Neural progenitor cell (in vitro differentiated cells): Measurements from ENCODE around the gene ZNF536. TPM values are rescaled to one million over a fixed set of nuclear protein-coding genes. Genes with fewer than 3 reads are reported as not detected.

Experiments
- DNase-seq: peaks from one replicate; pipeline ENCODE4 v3.0.0-alpha.2; 2016; ENCODE audit warnings: low spot score
- H2AFZ ChIP-seq: fragments of 200-600 bp; sonication (generic); replicated peaks from 2 replicates; pipeline ENCODE4 v1.6.1; 2016; ENCODE audit warnings: antibody characterized with exemption
- H3F3A ChIP-seq: fragments of 200-600 bp; sonication (generic); 2 replicates; pipeline ENCODE4 v1.6.1; 2016; ENCODE audit warnings: antibody characterized with exemption, low read depth
- H3K27ac ChIP-seq: fragments of 200-600 bp; sonication (generic); 2 replicates; pipeline ENCODE4 v1.5.1; 2016; ENCODE audit warnings: mild to moderate bottlenecking
- H3K27me3 ChIP-seq: fragments of 200-600 bp; sonication (generic); 2 replicates; pipeline ENCODE4 v1.6.1; 2016; ENCODE audit warnings: mild to moderate bottlenecking, moderate library complexity
- H3K36me3 ChIP-seq: fragments of 200-600 bp; sonication (generic); 2 replicates; pipeline ENCODE4 v1.5.1; 2016
- H3K4me1 ChIP-seq: fragments of 200-600 bp; sonication (generic); 2 replicates; pipeline ENCODE4 v1.6.1; 2016; ENCODE audit warnings: mixed run types
- H3K4me2 ChIP-seq: fragments of 200-600 bp; sonication (generic); 2 replicates; pipeline ENCODE4 v1.6.1; 2016
- H3K4me3 ChIP-seq: fragments of 200-600 bp; sonication (generic); 2 replicates; pipeline ENCODE4 v1.5.1; 2016
- H3K79me2 ChIP-seq: fragments of 200-600 bp; sonication (generic); 2 replicates; pipeline ENCODE4 v1.6.1; 2016; ENCODE audit warnings: low read depth
- H3K9ac ChIP-seq: fragments of 200-600 bp; sonication (generic); 2 replicates; pipeline ENCODE4 v1.6.1; 2016
- H3K9me3 ChIP-seq: fragments of 200-600 bp; sonication (generic); 2 replicates; pipeline ENCODE4 v1.5.1; 2016; ENCODE audit warnings: low read depth
- H4K20me1 ChIP-seq: fragments of 200-600 bp; sonication (generic); 2 replicates; pipeline ENCODE4 v1.6.1; 2016; ENCODE audit warnings: low read depth
- H3K27ac Mint-ChIP-seq: 3 replicates; pipeline ENCODE4 v1.8.0; 2021; ENCODE audit warnings: mixed read lengths
- H3K27me3 Mint-ChIP-seq: 2 replicates; pipeline ENCODE4 v1.8.0; 2022; ENCODE audit warnings: low read depth, mild to moderate bottlenecking, inconsistent platforms, moderate library complexity, mixed read lengths; ENCODE audit not compliant: insufficient read depth
- H3K36me3 Mint-ChIP-seq: 3 replicates; pipeline ENCODE4 v1.8.0; 2021; ENCODE audit warnings: mixed read lengths
- H3K4me1 Mint-ChIP-seq: 3 replicates; pipeline ENCODE4 v1.8.0; 2021; ENCODE audit warnings: mixed read lengths
- H3K4me3 Mint-ChIP-seq: 3 replicates; pipeline ENCODE4 v1.8.0; 2021; ENCODE audit warnings: mild to moderate bottlenecking, moderate library complexity, mixed read lengths
- H3K9me3 Mint-ChIP-seq: 3 replicates; pipeline ENCODE4 v1.8.0; 2020; ENCODE audit warnings: mixed read lengths
- CTCF ChIP-seq: fragments of 200-600 bp; sonication (generic); IDR thresholded peaks from 2 replicates; pipeline ENCODE4 v1.5.1; 2017; ENCODE audit warnings: antibody characterized with exemption, mild to moderate bottlenecking
- EZH2 ChIP-seq: fragments of 200-600 bp; sonication (generic); IDR thresholded peaks from 2 replicates; pipeline ENCODE4 v1.6.1; 2017; ENCODE audit warnings: antibody characterized with exemption, mild to moderate bottlenecking, moderate library complexity
- EZH2phosphoT487 ChIP-seq: fragments of 200-600 bp; sonication (generic); IDR thresholded peaks from 2 replicates; pipeline ENCODE4 v1.6.1; 2017; ENCODE audit warnings: antibody characterized with exemption
- total RNA-seq: library from RNA; depleted of rRNA; stranded (reverse); fragments of >200 nt; gene quantifications from 2 replicates; pipeline ENCODE4 v1.2.3, GENCODE V29; 2015; ENCODE audit warnings: low replicate concordance

Gene ZNF536
- total RNA-seq, 1 donor from 2014 or later: 0.24 TPM

GRCh38 chr19:30390356-30390988, 18.3 kb downstream of the ZNF536 start:
- H3K27ac Mint-ChIP-seq: no peak overlapping the region
- TF ChIP-seq EZH2: no peak
- TF ChIP-seq CTCF: no peak
- TF ChIP-seq EZH2phosphoT487: no peak
- Histone ChIP-seq H3K79me2 (no peaks in the 10 kb centered on the region), H3K4me1 (peaks cover 14% of the 10 kb centered on the region), H3K4me2 (no peak overlapping the region), H4K20me1 (no peaks in the 10 kb centered on the region), H3K36me3 (no peaks in the 10 kb centered on the region), H2AFZ (no peak overlapping the region), H3K9ac (no peak overlapping the region), H3K27me3 (no peaks in the 10 kb centered on the region), H3K9me3 (no peaks in the 10 kb centered on the region), H3K27ac (no peak overlapping the region), H3F3A (peaks cover 3% of the 10 kb centered on the region), H3K4me3 (no peak overlapping the region)
- H3K4me1 Mint-ChIP-seq: peaks cover 7% of the 10 kb centered on the region
- no peak for DNase-seq
- no peaks in the 10 kb centered on the region for H3K36me3 Mint-ChIP-seq
- H3K4me3 Mint-ChIP-seq: no peak overlapping the region
- H3K9me3 Mint-ChIP-seq: no peaks in the 10 kb centered on the region
- H3K27me3 Mint-ChIP-seq: peaks cover 7% of the 10 kb centered on the region

- Mint-ChIP-seq H3K4me1 (peaks cover 7% of the 10 kb centered on the region), H3K9me3 (no peaks in the 10 kb centered on the region), H3K27ac (no peak overlapping the region), H3K36me3 (no peaks in the 10 kb centered on the region), H3K4me3 (no peak overlapping the region), H3K27me3 (peaks cover 3% of the 10 kb centered on the region)
- peaks cover 3% of the 10 kb centered on the region for H3F3A ChIP-seq
- no peaks in the 10 kb centered on the region for H3K36me3 ChIP-seq
- no peak overlapping the region for H2AFZ ChIP-seq
- peaks cover 14% of the 10 kb centered on the region for H3K4me1 ChIP-seq
- TF ChIP-seq CTCF: no peak
- no peak for TF ChIP-seq EZH2phosphoT487
- TF ChIP-seq EZH2: no peak
- no peak overlapping the region for H3K27ac ChIP-seq
- no peak overlapping the region for H3K4me2 ChIP-seq
- H3K79me2 ChIP-seq: no peaks in the 10 kb centered on the region
- DNase-seq: no peak
- no peaks in the 10 kb centered on the region for H4K20me1 ChIP-seq
- no peak overlapping the region for H3K4me3 ChIP-seq
- H3K27me3 ChIP-seq: no peaks in the 10 kb centered on the region
- no peaks in the 10 kb centered on the region for H3K9me3 ChIP-seq
- no peak overlapping the region for H3K9ac ChIP-seq
Observed at GRCh38 chr19:30391052-30391451, 18.9 kb downstream of the ZNF536 start.

GRCh38 chr19:30391554-30392551, 19.7 kb downstream of the ZNF536 start:
- H3K4me3 Mint-ChIP-seq: no peak overlapping the region
- peaks cover 3% of the 10 kb centered on the region for H3K27me3 Mint-ChIP-seq

More at GRCh38 chr19:30391554-30392551, 19.7 kb downstream of the ZNF536 start:
- Histone ChIP-seq H3K4me3 (peak overlapping the region; percentile 17), H3K36me3 (no peaks in the 10 kb centered on the region), H3K9me3 (no peaks in the 10 kb centered on the region), H3K27me3 (no peaks in the 10 kb centered on the region), H3K79me2 (no peaks in the 10 kb centered on the region), H3K4me1 (peaks cover 14% of the 10 kb centered on the region), H3K27ac (no peak overlapping the region), H3K4me2 (peak overlapping the region; percentile 69), H3K9ac (no peak overlapping the region), H4K20me1 (no peaks in the 10 kb centered on the region), H2AFZ (peak overlapping the region; percentile 76), H3F3A (peaks cover 3% of the 10 kb centered on the region)
- peaks cover 7% of the 10 kb centered on the region for H3K4me1 Mint-ChIP-seq
- TF ChIP-seq CTCF: no peak
- no peak for TF ChIP-seq EZH2
- no peak for TF ChIP-seq EZH2phosphoT487
- H3K36me3 Mint-ChIP-seq: no peaks in the 10 kb centered on the region
- peak; percentile 41 for DNase-seq
- no peaks in the 10 kb centered on the region for H3K9me3 Mint-ChIP-seq
- no peak overlapping the region for H3K27ac Mint-ChIP-seq
